ENCODE measurements around the gene ACHE. TPM values are rescaled to one million over a fixed set of nuclear protein-coding genes. Genes with fewer than 3 reads are reported as not detected.
"Not testable (repeated sequence)": the region's sequence is repeated elsewhere in the genome, so short reads cannot be mapped to it uniquely, and the experiment has no call there.

ACHE gene
- 3.8 TPM for polyA plus RNA-seq (2012; ENCODE audit: low read depth, missing spikeins)

GRCh38 chr7:100895701-100895955 is at the start of gene ACHE:
ACHE (minus strand) TSS chr7:100895888; CDS start chr7:100894232, 1,656 bp downstream.
- FAIRE-seq (no peak), DNase-seq (ENCODE audit: insufficient read length, low spot score) (no peak)
- TF ChIP-seq TAF1 (IDR thresholded peaks at IDR 0.05; ENCODE audit: low read depth, low read length) (no peak), POLR2AphosphoS5 (IDR thresholded peaks at IDR 0.05; ENCODE audit: low read depth, low read length) (no peak), SPI1 (IDR thresholded peaks at IDR 0.05; ENCODE audit: low read depth, low read length) (no peak), POLR2A (IDR thresholded peaks at IDR 0.05; ENCODE audit: low read depth, low read length) (no peak), PAX5 (IDR thresholded peaks at IDR 0.05; ENCODE audit: insufficient read depth, low read length, severe bottlenecking) (no peak), POU2F2 (IDR thresholded peaks at IDR 0.05; ENCODE audit: low read depth, low read length) (no peak)

GRCh38 chr7:100944138-100944537 is 48.5 kb upstream of the ACHE start:
- DNase-seq (ENCODE audit: insufficient read length, low spot score) (no peak), FAIRE-seq (no peak)
- TF ChIP-seq POU2F2 (IDR thresholded peaks at IDR 0.05; ENCODE audit: low read depth, low read length) (no peak), PAX5 (IDR thresholded peaks at IDR 0.05; ENCODE audit: insufficient read depth, low read length, severe bottlenecking) (no peak), SPI1 (IDR thresholded peaks at IDR 0.05; ENCODE audit: low read depth, low read length) (no peak), TAF1 (IDR thresholded peaks at IDR 0.05; ENCODE audit: low read depth, low read length) (no peak), POLR2AphosphoS5 (IDR thresholded peaks at IDR 0.05; ENCODE audit: low read depth, low read length) (no peak), POLR2A (IDR thresholded peaks at IDR 0.05; ENCODE audit: low read depth, low read length) (no peak)

GRCh38 chr7:100943693-100944092 is 48.0 kb upstream of the ACHE start:
- DNase-seq (ENCODE audit: insufficient read length, low spot score) (no peak), FAIRE-seq (no peak)
- TF ChIP-seq POLR2A (IDR thresholded peaks at IDR 0.05; ENCODE audit: low read depth, low read length): no peak
- no peak for TF ChIP-seq TAF1 (IDR thresholded peaks at IDR 0.05; ENCODE audit: low read depth, low read length)
- TF ChIP-seq POU2F2 (IDR thresholded peaks at IDR 0.05; ENCODE audit: low read depth, low read length): no peak
- TF ChIP-seq POLR2AphosphoS5 (IDR thresholded peaks at IDR 0.05; ENCODE audit: low read depth, low read length): no peak
- no peak for TF ChIP-seq PAX5 (IDR thresholded peaks at IDR 0.05; ENCODE audit: insufficient read depth, low read length, severe bottlenecking)
- no peak for TF ChIP-seq SPI1 (IDR thresholded peaks at IDR 0.05; ENCODE audit: low read depth, low read length)

- no peak for FAIRE-seq
- no peak for TF ChIP-seq SPI1 (IDR thresholded peaks at IDR 0.05; ENCODE audit: low read depth, low read length)
- no peak for TF ChIP-seq TAF1 (IDR thresholded peaks at IDR 0.05; ENCODE audit: low read depth, low read length)
- TF ChIP-seq PAX5 (IDR thresholded peaks at IDR 0.05; ENCODE audit: insufficient read depth, low read length, severe bottlenecking): no peak
- TF ChIP-seq POU2F2 (IDR thresholded peaks at IDR 0.05; ENCODE audit: low read depth, low read length): no peak
- TF ChIP-seq POLR2A (IDR thresholded peaks at IDR 0.05; ENCODE audit: low read depth, low read length): no peak
- TF ChIP-seq POLR2AphosphoS5 (IDR thresholded peaks at IDR 0.05; ENCODE audit: low read depth, low read length): no peak
- DNase-seq (ENCODE audit: insufficient read length, low spot score): no peak
Measured at GRCh38 chr7:100942045-100942774, 46.5 kb upstream of the ACHE start.

GRCh38 chr7:100936167-100936566 is 40.5 kb upstream of the ACHE start:
- not testable (repeated sequence) for FAIRE-seq; DNase-seq (ENCODE audit: insufficient read length, low spot score)

- DNase-seq (ENCODE audit: insufficient read length, low spot score); FAIRE-seq: not testable (repeated sequence)
Measured at GRCh38 chr7:100935381-100935780, 39.7 kb upstream of the ACHE start.

GRCh38 chr7:100933734-100934133 is 38.0 kb upstream of the ACHE start:
- FAIRE-seq (no peak), DNase-seq (ENCODE audit: insufficient read length, low spot score) (no peak)
- TF ChIP-seq POU2F2 (IDR thresholded peaks at IDR 0.05; ENCODE audit: low read depth, low read length) (no peak), POLR2A (IDR thresholded peaks at IDR 0.05; ENCODE audit: low read depth, low read length) (no peak), PAX5 (IDR thresholded peaks at IDR 0.05; ENCODE audit: insufficient read depth, low read length, severe bottlenecking) (no peak), SPI1 (IDR thresholded peaks at IDR 0.05; ENCODE audit: low read depth, low read length) (no peak), POLR2AphosphoS5 (IDR thresholded peaks at IDR 0.05; ENCODE audit: low read depth, low read length) (no peak), TAF1 (IDR thresholded peaks at IDR 0.05; ENCODE audit: low read depth, low read length) (no peak)

GRCh38 chr7:100929808-100930174 is 34.1 kb upstream of the ACHE start:
- no peak for FAIRE-seq
- no peak for DNase-seq (ENCODE audit: insufficient read length, low spot score)
- TF ChIP-seq SPI1 (IDR thresholded peaks at IDR 0.05; ENCODE audit: low read depth, low read length): no peak
- TF ChIP-seq POLR2AphosphoS5 (IDR thresholded peaks at IDR 0.05; ENCODE audit: low read depth, low read length): no peak
- TF ChIP-seq POLR2A (IDR thresholded peaks at IDR 0.05; ENCODE audit: low read depth, low read length): no peak
- no peak for TF ChIP-seq TAF1 (IDR thresholded peaks at IDR 0.05; ENCODE audit: low read depth, low read length)
- TF ChIP-seq POU2F2 (IDR thresholded peaks at IDR 0.05; ENCODE audit: low read depth, low read length): no peak
- no peak for TF ChIP-seq PAX5 (IDR thresholded peaks at IDR 0.05; ENCODE audit: insufficient read depth, low read length, severe bottlenecking)

GRCh38 chr7:100923616-100924015 is 27.9 kb upstream of the ACHE start:
- FAIRE-seq; DNase-seq (ENCODE audit: insufficient read length, low spot score): not testable (repeated sequence)

- DNase-seq (ENCODE audit: insufficient read length, low spot score): no peak
Measured at GRCh38 chr7:100921039-100921438, 25.4 kb upstream of the ACHE start.

GRCh38 chr7:100919779-100920437 is 24.2 kb upstream of the ACHE start:
- DNase-seq (ENCODE audit: insufficient read length, low spot score); FAIRE-seq: not testable (repeated sequence)

More at GRCh38 chr7:100921039-100921438, 25.4 kb upstream of the ACHE start:
- TF ChIP-seq SPI1 (IDR thresholded peaks at IDR 0.05; ENCODE audit: low read depth, low read length) (no peak), TAF1 (IDR thresholded peaks at IDR 0.05; ENCODE audit: low read depth, low read length) (no peak), POU2F2 (IDR thresholded peaks at IDR 0.05; ENCODE audit: low read depth, low read length) (no peak), POLR2AphosphoS5 (IDR thresholded peaks at IDR 0.05; ENCODE audit: low read depth, low read length) (no peak)
- FAIRE-seq: no peak

- not testable (repeated sequence) for DNase-seq (ENCODE audit: insufficient read length, low spot score); FAIRE-seq
Measured at GRCh38 chr7:100919335-100919734, 23.6 kb upstream of the ACHE start.
